ENCODE measurements around the gene ATP8A2.

- no peak for TF ChIP-seq YY1 (IDR thresholded peaks at IDR 0.05; ENCODE audit: insufficient read depth, insufficient read length)
- no peak for TF ChIP-seq ZNF274 (IDR thresholded peaks at IDR 0.05; ENCODE audit: low read depth, low read length)
Observed at GRCh38 chr13:25898991-25899390, 527.2 kb downstream of the ATP8A2 start.

Data from NT2/D1 (cell line).